ENCODE results near the gene BPIFB4.

DNA sequence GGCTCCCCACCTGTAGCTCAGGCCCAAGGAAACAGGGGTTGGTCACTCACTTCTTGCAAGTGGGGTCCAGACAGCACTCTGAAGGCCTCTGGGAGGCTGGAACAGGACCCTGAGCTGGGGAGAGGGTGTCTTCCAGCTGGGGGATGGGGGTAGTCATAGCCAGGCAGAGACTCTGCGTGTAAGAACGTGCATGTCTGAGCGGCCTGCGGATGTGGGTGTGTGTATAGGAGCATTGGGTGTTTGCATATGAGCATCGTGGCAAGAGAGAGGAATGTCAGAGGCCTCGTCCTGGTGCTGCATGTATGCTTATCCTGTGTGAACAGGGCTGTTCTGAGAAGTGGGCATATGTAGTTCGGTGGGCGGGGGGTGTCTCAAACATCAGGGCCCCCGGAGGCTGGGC is 13.7 kb upstream of the BPIFB4 start:
- TF ChIP-seq, protein P1, sequence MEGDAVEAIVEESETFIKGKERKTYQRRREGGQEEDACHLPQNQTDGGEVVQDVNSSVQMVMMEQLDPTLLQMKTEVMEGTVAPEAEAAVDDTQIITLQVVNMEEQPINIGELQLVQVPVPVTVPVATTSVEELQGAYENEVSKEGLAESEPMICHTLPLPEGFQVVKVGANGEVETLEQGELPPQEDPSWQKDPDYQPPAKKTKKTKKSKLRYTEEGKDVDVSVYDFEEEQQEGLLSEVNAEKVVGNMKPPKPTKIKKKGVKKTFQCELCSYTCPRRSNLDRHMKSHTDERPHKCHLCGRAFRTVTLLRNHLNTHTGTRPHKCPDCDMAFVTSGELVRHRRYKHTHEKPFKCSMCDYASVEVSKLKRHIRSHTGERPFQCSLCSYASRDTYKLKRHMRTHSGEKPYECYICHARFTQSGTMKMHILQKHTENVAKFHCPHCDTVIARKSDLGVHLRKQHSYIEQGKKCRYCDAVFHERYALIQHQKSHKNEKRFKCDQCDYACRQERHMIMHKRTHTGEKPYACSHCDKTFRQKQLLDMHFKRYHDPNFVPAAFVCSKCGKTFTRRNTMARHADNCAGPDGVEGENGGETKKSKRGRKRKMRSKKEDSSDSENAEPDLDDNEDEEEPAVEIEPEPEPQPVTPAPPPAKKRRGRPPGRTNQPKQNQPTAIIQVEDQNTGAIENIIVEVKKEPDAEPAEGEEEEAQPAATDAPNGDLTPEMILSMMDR (IDR thresholded peaks at IDR 0.05; ENCODE audit: extremely low read depth in 1 of 2, insufficient read depth in 1 of 2, low read depth in 1 of 2, low read length in 2 of 2), result no peak
- TF ChIP-seq JUN (IDR thresholded peaks at IDR 0.05; ENCODE audit: borderline replicate concordance, insufficient read depth, insufficient read length, low read depth) (no peak), MYC (IDR thresholded peaks at IDR 0.05; ENCODE audit: low read depth, low read length) (no peak), POLR2A (IDR thresholded peaks at IDR 0.05; ENCODE audit: low read depth, low read length) (no peak), EZH2 (IDR thresholded peaks at IDR 0.05; ENCODE audit: borderline replicate concordance, low read depth, low read length, severe bottlenecking) (no peak), POLR2AphosphoS5 (IDR thresholded peaks at IDR 0.05; ENCODE audit: insufficient read depth, low read depth, low read length) (no peak)
